Measurements from ENCODE around the gene PTGDS. TPM values are rescaled to one million over a fixed set of nuclear protein-coding genes. Genes with fewer than 3 reads are reported as not detected.
A peak's percentile ranks its signal among the peaks of the same experiment; 100 is the strongest.

The PTGDS gene
- total and polyA plus RNA-seq, 9 of the 15 experiments (the other 6 are each of a cell fraction or from before 2014, with no cell fraction given) = 0.46 to 7.1 (median 2.0) TPM

DNA sequence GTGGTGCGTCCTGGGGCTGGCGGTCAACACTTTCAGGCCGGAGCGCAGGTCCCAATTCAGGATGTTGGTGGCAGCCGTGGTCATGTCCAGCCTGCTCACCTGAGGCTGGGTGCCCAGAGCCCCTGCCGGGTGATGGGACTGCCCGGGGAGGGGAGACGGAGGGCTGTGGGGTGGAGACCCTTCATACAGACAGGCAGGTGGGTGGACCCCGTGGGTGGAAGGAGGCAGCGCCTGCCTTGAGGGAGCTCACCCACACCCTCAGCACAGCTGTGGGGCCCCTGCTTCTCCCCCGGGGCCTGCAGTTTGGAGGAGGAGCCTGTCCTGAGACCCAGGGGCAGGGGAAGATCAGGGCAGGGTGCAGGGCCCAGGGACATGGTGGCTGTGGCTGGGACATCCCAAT, 6.9 kb upstream of the PTGDS start (continued):
- TF ChIP-seq POU5F1 (IDR thresholded peaks at IDR 0.05; ENCODE audit: borderline replicate concordance, low read depth, low read length, partially characterized antibody) (no peak), PTRF (tag; IDR thresholded peaks at IDR 0.05) (no peak)
- TF ChIP-seq, protein P1, sequence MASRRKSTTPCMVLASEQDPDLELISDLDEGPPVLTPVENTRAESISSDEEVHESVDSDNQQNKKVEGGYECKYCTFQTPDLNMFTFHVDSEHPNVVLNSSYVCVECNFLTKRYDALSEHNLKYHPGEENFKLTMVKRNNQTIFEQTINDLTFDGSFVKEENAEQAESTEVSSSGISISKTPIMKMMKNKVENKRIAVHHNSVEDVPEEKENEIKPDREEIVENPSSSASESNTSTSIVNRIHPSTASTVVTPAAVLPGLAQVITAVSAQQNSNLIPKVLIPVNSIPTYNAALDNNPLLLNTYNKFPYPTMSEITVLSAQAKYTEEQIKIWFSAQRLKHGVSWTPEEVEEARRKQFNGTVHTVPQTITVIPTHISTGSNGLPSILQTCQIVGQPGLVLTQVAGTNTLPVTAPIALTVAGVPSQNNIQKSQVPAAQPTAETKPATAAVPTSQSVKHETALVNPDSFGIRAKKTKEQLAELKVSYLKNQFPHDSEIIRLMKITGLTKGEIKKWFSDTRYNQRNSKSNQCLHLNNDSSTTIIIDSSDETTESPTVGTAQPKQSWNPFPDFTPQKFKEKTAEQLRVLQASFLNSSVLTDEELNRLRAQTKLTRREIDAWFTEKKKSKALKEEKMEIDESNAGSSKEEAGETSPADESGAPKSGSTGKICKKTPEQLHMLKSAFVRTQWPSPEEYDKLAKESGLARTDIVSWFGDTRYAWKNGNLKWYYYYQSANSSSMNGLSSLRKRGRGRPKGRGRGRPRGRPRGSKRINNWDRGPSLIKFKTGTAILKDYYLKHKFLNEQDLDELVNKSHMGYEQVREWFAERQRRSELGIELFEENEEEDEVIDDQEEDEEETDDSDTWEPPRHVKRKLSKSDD (conservative IDR thresholded peaks at IDR 0.05; ENCODE audit: low read length) = no peak

DNA sequence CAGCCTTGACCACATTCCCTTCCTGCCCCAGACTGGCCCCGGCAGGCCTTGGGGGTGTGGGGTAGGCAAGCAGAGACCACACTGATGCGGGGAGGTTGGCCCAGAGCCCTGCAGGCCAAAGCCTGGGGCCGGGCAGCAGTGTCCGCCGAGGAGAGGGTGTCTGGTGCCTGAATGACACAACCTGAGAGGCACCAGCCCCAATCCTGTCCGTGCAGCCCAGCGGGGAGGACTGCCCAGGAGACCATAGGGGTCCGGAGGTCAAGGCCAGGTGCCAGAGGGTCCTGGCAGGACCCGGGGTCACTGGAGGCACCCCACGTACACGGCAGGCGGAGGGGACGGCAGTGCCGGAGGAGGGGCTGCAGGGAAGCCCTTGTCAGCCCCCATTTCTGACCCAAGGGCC, 5.6 kb upstream of the PTGDS start:
- no peaks in the 10 kb centered on the region for H3K36me3 ChIP-seq (ENCODE audit: control insufficient read depth, insufficient read depth, low read length)
- H3K9ac ChIP-seq (ENCODE audit: insufficient read depth in 1 of 2, low read depth in 2 of 2, low read length in 2 of 2) = peak overlapping the region in 1 of 2 experiments; percentile 55; a peak in 1 of 4 replicates
- H3K4me1 ChIP-seq (replicated peaks in 1 of 2; ENCODE audit: control insufficient read depth in 2 of 2, insufficient read depth in 2 of 2, low read length in 2 of 2) = peaks cover 0 to 81% of the 10 kb centered on the region in 2 experiments; a peak in 2 of 5 replicates
- no peaks in the 10 kb centered on the region for H3K27me3 ChIP-seq (ENCODE audit: control insufficient read depth in 2 of 2, insufficient read depth in 2 of 2, low read length in 2 of 2)
- CTCF ChIA-PET (ENCODE audit: low intra/inter-chr PET ratio) = no interaction called here
- FAIRE-seq (no peak), ATAC-seq (no peak), DNase-seq (ENCODE audit: extremely low read depth in 1 of 4, low spot score in 3 of 4) (no peak)
- no TSS peak for BruUV-seq (replicated peaks)
- H3K4me3 ChIP-seq = no peak overlapping the region
- H3K9me1 ChIP-seq (ENCODE audit: control insufficient read depth, insufficient read depth, low read length) = no peaks in the 10 kb centered on the region
- no peak overlapping the region for H3K4me2 ChIP-seq (ENCODE audit: insufficient read depth, low read length)
- no peak overlapping the region for H3K27ac ChIP-seq (ENCODE audit: extremely low read depth, low read depth, low read length)
- no peak overlapping the region for H2AFZ ChIP-seq (ENCODE audit: low read depth, low read length)
- POLR2A ChIA-PET = interaction anchor here (0.5 to 0.6 kb wide), 2 partner anchors 38 to 84 kb away, joined by 3 to 4 read pairs; no protein-coding TSS in a partner anchor
- no peaks in the 10 kb centered on the region for H4K20me1 ChIP-seq (replicated peaks; ENCODE audit: control insufficient read depth, insufficient read depth, low read length)
- intact Hi-C loops (cut with micrococcal nuclease) = no loop called here
- WGBS (ENCODE audit: insufficient coverage, low coverage, missing lambda C conversion rate) = 46% methylated on average over 13 of the region's 14 CpGs
- H3K9me3 ChIP-seq (replicated peaks; ENCODE audit: control insufficient read depth, insufficient read depth, low read depth, low read length) = no peaks in the 10 kb centered on the region
- no peaks in the 10 kb centered on the region for H3K79me2 ChIP-seq (ENCODE audit: control insufficient read depth, insufficient read depth, low read length)
- in situ Hi-C loops (cut with MboI) = no loop called here
- TF ChIP-seq MEF2A (IDR thresholded peaks at IDR 0.05; ENCODE audit: control insufficient read depth, low read depth, low read length) (no peak), ZNF24 (IDR thresholded peaks at IDR 0.05) (no peak), MTA3 (IDR thresholded peaks at IDR 0.05; ENCODE audit: borderline replicate concordance) (no peak), ZZZ3 (IDR thresholded peaks at IDR 0.05) (no peak), RFX7 (CRISPR knock-in tag; IDR thresholded peaks at IDR 0.05) (no peak), ZNF830 (CRISPR knock-in tag; IDR thresholded peaks at IDR 0.05) (no peak), POU5F1 (IDR thresholded peaks at IDR 0.05; ENCODE audit: borderline replicate concordance, low read depth, low read length, partially characterized antibody) (no peak), U2AF2 (optimal IDR thresholded peaks at IDR 0.05; ENCODE audit: low read depth, low read length) (no peak), DIDO1 (tag; IDR thresholded peaks at IDR 0.05; ENCODE audit: low read depth) (no peak), SNIP1 (IDR thresholded peaks at IDR 0.05; ENCODE audit: low read depth) (no peak), STAG1 (CRISPR knock-in tag; IDR thresholded peaks at IDR 0.05; ENCODE audit: borderline replicate concordance) (no peak), ZNF12 (CRISPR knock-in tag; IDR thresholded peaks at IDR 0.05) (no peak), ZNF444 (CRISPR knock-in tag; IDR thresholded peaks at IDR 0.05) (no peak), ZNF224 (CRISPR knock-in tag; IDR thresholded peaks at IDR 0.05) (no peak), FOXJ2 (tag; IDR thresholded peaks at IDR 0.05) (no peak)
- TF ChIP-seq, protein P2, sequence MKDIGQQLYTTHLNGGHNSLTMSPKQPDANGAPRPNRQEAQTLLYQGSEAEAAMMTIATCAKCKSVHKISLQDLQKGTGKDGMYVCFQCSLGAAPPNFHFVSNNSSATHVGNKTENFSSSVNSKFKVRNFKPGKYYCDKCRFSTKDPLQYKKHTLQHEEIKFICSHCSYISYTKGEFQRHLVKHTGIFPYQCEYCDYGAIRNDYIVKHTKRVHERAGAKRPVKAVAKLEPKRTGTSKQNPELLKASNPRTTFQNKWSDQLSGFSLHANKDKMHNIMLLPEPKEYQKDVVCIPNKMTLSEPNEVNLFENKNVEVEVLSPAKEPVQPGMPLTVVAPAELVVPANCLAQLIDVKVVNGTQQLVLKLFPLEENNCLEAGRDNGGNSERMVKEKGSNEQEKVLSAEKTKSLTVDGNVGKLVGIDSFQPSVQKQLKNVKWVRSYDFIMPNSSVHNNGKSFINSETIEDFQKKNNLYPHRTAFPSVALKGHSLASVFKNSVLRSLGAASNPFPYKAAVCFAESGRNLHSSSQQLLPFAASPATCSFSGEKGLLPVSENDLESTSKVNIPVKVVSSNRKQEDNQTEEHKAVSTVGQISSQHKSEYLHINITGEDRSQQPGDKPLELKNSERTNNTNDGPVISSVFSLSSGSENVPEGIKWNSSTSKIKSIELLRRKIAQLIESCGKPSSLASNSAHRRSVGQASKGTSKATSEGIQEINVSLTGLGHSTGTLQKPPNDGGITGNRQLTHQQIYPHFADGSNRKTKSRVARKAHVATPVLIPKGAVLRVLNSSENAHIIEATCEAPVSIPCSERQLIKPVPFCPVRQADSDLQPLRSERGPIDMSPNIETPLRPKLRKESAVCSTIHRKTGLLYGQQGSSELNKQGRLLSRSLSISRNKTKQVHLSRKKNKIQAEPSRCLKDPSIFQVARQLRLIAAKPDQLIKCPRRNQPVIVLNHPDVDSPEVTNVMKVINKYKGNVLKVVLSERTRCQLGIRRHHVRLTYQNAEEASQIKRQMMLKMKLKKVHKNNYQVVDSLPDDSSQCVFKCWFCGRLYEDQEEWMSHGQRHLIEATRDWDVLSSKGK (CRISPR knock-in tag; IDR thresholded peaks at IDR 0.05) = no peak
